HG02623 (cell line): ENCODE measurements around the gene NAP1L1.
A peak's percentile ranks its signal among the peaks of the same experiment; 100 is the strongest.

Experiments used
- ATAC-seq: cut with Tn5 transposase; IDR thresholded peaks from one replicate; pipeline ENCODE4 v1.9.1; 2021; ENCODE audit warnings: moderate library complexity; ENCODE audit not compliant: unreplicated experiment

NAP1L1 gene

DNA sequence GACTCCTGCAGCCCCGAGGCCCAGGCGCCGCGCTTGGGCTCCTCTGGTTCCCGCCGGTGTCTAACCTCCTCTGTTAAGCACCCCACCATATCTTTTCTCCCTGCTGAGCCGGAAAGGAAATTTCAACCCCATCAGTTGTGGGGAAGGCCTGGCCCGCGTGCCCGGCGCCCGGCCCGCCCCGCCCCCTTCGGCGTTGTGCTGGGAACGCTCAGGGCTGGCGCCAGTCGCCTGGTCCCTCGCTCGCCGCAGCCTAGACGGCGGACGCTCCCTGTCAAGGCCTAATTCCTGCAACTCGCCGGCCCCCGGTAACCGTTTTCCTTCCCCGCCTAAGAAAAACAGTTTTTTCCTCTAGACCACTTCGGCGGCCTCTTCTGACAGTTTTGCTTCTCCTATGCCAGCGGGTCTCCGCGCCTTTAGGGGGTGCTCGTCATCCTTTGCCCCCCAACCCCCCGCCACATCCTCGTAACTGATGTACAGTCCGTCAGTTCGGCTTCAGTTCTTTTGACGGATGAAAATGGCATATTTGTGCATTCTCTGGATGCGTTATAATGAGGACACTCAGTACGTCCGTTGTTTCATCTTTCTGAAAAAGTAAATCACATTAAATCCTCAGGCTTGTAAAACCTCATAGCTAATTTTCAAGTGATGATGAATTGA is 506 bp upstream of the NAP1L1 start:
- peak; percentile 48 for ATAC-seq

GRCh38 chr12:76083246-76083903 is 1.1 kb downstream of the NAP1L1 start:
- ATAC-seq: no peak

- ATAC-seq: no peak
These were observed 2.6 kb downstream of the NAP1L1 start for GRCh38 chr12:76081909-76082308.

DNA sequence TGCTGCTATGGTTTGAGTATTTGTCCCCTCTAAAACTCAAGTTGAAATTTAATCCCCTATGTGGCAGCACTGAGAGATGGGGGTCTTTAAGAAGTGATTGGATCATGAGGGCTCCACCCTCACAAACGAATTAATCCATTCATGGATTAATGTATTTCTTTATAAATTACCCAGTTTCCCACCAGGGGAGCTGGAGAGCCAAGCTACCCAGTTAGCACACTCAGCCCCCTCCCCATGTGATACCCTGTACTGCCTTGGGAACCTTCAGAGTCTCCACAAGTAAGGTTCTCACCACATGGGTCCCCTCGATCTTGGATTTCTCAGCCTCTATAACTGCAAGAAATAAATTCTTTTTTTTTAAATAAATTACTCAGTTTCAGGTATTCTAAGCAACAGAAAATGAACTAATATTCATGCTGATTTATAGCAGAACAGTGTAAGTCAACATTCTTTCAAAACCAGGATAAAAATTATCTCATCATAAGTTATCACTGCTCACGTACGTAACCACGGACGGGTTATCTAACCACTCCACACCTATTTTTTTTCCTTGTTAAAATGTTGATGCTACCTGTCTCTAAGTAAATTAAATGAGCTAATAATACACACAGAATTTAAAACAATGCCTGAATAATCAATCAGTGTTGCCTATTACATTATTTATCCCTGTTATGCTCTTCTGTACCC is 3.6 kb downstream of the NAP1L1 start:
- no peak for ATAC-seq

DNA sequence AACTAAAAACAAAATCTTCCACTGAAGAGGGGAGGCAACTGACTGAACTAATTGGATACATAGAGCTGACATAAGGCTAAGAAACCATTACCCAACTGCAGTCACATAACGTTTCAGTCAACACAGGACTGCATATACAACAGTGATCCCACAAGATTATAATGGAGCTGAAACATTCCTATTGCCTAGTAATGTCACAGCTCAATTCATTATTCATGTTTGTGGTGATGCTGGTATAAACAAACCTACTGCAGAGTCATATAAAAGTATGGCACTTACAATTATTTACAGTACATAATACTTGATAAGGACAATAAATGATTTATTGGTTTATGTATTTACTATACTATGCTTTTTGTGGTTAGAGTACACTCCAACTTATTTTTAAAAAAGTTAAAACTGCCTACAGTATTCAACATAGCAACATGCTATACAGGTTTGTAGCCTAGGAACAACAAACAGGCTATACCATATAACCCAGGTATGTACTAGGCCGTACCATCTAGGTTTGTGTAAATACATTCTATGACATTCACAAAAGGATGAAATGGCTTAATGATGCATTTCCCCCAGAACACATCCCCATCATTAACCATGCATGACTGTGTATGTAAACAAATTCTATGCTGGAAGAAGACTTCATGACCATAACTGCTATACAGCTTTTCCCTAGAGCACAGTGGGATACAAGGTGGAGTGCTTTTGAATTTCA is 4.3 kb downstream of the NAP1L1 start:
- ATAC-seq: no peak

DNA sequence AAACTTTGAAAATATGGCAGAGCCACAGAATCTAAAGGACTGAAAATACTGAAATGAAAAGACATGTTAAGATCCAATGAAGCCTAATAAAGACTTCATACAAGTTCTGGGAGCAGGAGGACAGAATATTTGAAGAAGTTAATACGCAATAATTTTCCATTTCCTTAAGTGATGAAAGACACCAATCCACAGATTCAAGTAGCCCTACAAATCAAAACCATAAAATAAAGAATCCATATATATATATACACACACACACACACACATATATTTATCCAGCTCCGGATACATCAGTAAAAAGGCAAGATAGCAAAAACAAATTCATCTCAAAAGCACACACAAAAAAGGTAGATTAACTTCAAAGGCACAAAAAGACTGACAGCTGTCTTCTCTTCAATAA is 5.7 kb downstream of the NAP1L1 start:
- no peak for ATAC-seq

- no peak for ATAC-seq
These were observed 9.0 kb downstream of the NAP1L1 start for GRCh38 chr12:76075448-76075847.

DNA sequence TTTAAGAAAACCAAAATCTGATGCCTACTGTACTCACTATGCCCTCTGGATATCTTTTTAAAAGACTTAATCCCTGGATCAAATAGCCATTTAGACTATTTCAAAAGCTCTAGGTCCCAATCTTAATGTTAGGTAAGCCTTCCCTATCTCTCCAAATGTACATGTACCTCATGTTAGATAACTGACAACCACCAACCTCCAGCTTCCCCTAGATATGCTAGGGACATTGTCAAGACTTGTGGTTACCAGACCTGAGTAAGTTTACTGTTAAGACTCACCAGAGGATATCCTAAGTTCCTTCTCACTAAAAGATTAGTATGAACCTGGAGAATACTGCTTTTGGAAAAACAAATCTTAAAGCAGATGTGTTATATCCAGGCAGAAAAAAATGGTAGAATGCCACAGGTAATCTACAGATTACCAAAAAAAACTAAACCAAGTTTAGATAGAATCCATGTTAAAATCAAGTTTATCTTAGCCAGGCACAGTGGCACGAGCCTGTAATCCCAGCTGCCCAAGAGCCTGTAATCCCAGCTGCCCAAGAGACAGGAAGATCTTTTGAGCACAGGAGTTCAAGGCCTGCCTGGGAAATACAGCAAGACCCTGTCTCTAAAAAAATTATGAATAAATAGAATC is 9.7 kb downstream of the NAP1L1 start:
- ATAC-seq: no peak

GRCh38 chr12:76073561-76073960 is 10.9 kb downstream of the NAP1L1 start:
- ATAC-seq: no peak

- ATAC-seq: no peak
These were observed 11.9 kb downstream of the NAP1L1 start for GRCh38 chr12:76072568-76072967.

GRCh38 chr12:76069339-76069738 is 15.1 kb downstream of the NAP1L1 start:
- no peak for ATAC-seq

- ATAC-seq: no peak
These were observed 18.6 kb downstream of the NAP1L1 start for GRCh38 chr12:76065917-76066316.

DNA sequence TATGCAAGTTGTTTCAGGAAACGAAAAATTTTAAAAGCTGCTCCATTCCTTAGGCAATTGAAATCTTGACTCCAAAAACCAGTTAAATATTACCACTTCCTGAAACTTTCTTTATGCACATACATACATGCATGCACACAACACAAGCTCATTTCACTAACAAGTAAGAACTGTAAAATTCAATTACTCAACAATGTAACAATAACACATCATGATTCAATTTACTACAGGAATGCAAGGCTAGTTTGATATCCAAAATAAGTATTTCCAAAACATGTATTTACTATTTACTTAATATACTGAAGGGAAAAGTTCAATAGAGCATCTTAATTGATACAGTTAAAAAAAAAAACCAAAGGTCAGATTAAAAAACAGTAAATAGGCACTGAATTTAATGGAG is 19.6 kb downstream of the NAP1L1 start:
- ATAC-seq: no peak

- ATAC-seq: no peak
These were observed 24.4 kb downstream of the NAP1L1 start for GRCh38 chr12:76060111-76060510.

DNA sequence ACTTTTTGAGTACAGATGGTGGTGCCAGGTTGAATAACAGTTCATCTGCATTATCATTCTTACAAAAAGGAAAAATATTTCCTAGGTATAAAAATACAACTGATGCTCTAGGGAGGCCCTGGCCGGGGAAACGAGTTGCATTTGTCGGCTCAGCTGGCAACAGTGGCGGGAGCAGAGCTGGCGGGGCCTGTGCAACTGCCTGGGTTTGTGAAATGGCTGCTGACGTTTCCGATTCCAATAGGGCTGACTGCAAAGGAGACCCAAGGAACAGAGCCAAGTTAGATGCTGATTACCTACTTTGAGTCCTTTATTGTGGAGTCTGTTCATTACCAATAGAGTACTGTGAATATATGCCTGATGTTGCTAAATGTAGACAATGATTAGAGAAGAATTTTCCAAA is 27.2 kb downstream of the NAP1L1 start:
- no peak for ATAC-seq

GRCh38 chr12:76055393-76055792 is 29.1 kb downstream of the NAP1L1 start:
- ATAC-seq: no peak

DNA sequence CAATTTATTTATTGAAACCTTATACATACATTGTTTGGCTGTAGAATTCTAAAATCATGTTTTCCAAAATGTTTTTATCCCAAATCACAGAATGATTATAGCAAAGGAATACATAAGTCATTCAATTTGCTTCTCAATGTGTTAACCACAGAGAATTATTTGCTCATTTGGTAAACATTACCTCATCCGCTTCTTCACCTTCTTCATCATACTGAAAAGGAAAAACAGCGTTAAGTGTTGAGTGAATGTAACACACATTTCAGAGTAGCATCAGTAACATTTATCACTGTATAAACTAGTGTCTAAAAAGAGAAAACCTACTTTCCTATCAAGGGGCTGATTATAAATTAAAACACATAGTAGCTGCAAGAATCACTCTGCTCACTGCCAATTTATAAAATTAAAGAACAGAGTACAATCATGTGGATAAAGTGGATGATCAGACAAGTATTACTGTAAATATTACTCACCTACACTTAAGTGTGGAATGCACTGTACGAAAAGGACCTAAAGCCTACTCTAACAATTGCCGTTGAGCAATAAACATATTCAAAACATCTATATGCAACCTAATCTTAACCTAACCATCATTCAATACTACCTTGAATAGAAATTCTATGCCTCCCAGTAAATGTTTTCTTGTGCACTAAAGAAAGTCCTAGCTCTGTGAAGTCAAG is 34.8 kb downstream of the NAP1L1 start:
- ATAC-seq: no peak

- no peak for ATAC-seq
These were observed 36.7 kb downstream of the NAP1L1 start for GRCh38 chr12:76047742-76048141.

DNA sequence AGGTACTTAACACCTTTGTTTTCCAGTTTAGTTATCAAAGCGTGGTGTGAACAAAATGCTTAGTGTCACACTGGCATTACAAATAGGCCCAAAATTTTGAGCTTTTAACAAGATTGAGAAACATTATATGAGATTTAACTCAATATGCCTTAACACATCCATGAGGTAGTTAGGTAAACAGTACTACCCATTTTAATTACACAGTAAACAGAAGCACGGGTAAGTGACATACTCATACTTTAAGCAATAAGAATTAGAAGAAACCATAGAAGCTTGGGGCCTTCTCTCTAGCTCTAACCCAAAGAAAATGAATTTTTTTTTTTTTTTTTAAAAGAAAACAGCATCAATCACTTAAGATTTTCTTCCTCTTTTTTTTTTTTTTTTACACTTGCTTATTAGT is 37.4 kb downstream of the NAP1L1 start:
- ATAC-seq: no peak

- ATAC-seq: no peak
These were observed 41.1 kb downstream of the NAP1L1 start for GRCh38 chr12:76043377-76043776.

GRCh38 chr12:76042147-76042546 is 42.3 kb downstream of the NAP1L1 start:
- no peak for ATAC-seq
